HCT116 (cell line): ENCODE measurements around the gene C10orf105.

Experiments used
- CBX3 ChIP-seq: IDR thresholded peaks from 2 replicates; pipeline ENCODE4 v1.6.1; 2012; ENCODE audit warnings: low read depth
- EZH2phosphoT487 ChIP-seq: fragments of 200-600 bp; IDR thresholded peaks from 2 replicates; pipeline ENCODE4 v1.6.1; 2018; ENCODE audit warnings: antibody characterized with exemption, borderline replicate concordance
- FOSL1 ChIP-seq: IDR thresholded peaks from 2 replicates; pipeline ENCODE4 v1.6.1; 2012; ENCODE audit warnings: low read depth
- POLR2AphosphoS5 ChIP-seq: IDR thresholded peaks from 2 replicates; pipeline ENCODE4 v1.6.1; 2011; ENCODE audit warnings: mild to moderate bottlenecking, low read depth, low read length, moderate library complexity
- SIN3A ChIP-seq: IDR thresholded peaks from 2 replicates; pipeline ENCODE4 v1.6.1; 2012; ENCODE audit warnings: low read depth
- SRF ChIP-seq: IDR thresholded peaks from 2 replicates; pipeline ENCODE4 v1.6.1; 2012; ENCODE audit warnings: low read depth
- YY1 ChIP-seq: IDR thresholded peaks from 2 replicates; pipeline ENCODE4 v1.6.1; 2011; ENCODE audit warnings: low read length, low read depth, moderate library complexity, mild to moderate bottlenecking; ENCODE audit not compliant: insufficient replicate concordance; ENCODE audit errors: extremely low read depth
- ZNF274 ChIP-seq: fragments of 200-500 bp; sonication (Bioruptor generic); IDR thresholded peaks from 2 replicates; pipeline ENCODE4 v1.6.1; 2014; ENCODE audit warnings: mild to moderate bottlenecking, low read depth, low read length, inconsistent platforms
- TF ChIP-seq, protein P1 (sequence below), 3 experiments: fragments of 200-600 bp in 1 of 3; sonication (generic) in 1 of 3; IDR thresholded peaks in 2 of 3; conservative IDR thresholded peaks in 1 of 3; 2 replicates each; pipeline ENCODE4 v1.5.1; 2012 to 2017; ENCODE audit warnings: low read depth in 2 of 3, low read length in 2 of 3, antibody characterized with exemption in 1 of 3, borderline replicate concordance in 1 of 3, control low read depth in 1 of 3, mild to moderate bottlenecking in 1 of 3, mixed read lengths in 1 of 3, mixed run types in 1 of 3, moderate library complexity in 1 of 3; ENCODE audit not compliant: insufficient read depth in 1 of 3
- TF ChIP-seq, protein P2 (sequence below): IDR thresholded peaks from 2 replicates; pipeline ENCODE4 v1.6.1; 2011; ENCODE audit warnings: mild to moderate bottlenecking, low read length, moderate library complexity; ENCODE audit not compliant: insufficient replicate concordance; ENCODE audit errors: extremely low read depth
- TF ChIP-seq, protein P3 (sequence below): IDR thresholded peaks from 2 replicates; pipeline ENCODE4 v1.6.1; 2012

DNA sequence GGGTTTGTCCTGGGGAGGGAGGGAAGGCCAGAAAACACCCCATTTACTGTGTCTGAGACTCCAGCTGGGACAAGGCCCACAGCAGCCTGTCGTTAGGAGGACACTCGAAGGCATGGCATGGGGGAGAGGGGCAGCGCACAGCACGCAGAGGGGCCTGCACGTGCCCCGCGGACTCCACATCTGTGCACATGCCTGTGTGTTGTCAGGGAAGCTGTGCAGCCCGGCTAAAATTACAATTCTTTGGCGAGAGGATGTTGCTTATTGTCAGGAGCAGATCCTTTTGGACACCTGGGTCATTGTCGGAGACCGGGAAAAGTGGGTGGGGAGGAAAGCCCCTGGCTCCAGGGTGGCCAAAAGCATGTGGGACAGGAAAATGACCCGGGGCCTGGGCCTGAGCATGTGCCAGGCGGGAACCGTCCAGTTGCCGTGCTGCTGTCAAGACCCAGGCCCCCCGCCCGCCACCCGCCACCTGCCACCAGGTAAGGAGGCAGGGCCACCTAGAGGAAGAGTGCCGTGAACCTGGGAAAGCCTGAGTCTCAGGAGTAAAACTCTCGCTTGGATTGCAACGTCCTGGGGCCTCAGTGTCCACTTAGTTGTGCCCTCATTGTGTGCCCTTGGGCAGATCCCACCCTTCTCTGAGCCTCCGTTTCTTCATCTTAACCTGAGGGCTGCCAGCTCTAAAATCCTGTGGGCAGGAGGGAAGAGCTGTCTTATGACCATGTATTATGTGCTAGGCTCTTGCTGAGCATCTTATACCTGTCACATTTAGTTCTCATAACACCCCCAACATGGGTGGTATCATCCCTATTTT is 46.5 kb upstream of the C10orf105 start:
- TF ChIP-seq, protein P1, sequence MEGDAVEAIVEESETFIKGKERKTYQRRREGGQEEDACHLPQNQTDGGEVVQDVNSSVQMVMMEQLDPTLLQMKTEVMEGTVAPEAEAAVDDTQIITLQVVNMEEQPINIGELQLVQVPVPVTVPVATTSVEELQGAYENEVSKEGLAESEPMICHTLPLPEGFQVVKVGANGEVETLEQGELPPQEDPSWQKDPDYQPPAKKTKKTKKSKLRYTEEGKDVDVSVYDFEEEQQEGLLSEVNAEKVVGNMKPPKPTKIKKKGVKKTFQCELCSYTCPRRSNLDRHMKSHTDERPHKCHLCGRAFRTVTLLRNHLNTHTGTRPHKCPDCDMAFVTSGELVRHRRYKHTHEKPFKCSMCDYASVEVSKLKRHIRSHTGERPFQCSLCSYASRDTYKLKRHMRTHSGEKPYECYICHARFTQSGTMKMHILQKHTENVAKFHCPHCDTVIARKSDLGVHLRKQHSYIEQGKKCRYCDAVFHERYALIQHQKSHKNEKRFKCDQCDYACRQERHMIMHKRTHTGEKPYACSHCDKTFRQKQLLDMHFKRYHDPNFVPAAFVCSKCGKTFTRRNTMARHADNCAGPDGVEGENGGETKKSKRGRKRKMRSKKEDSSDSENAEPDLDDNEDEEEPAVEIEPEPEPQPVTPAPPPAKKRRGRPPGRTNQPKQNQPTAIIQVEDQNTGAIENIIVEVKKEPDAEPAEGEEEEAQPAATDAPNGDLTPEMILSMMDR (IDR thresholded peaks at IDR 0.05 in 2 of 3, conservative IDR thresholded peaks at IDR 0.05 in 1 of 3; ENCODE audit: borderline replicate concordance in 1 of 3, insufficient read depth in 1 of 3, low read depth in 2 of 3, low read length in 2 of 3) = no peak
- TF ChIP-seq SRF = no peak
- TF ChIP-seq POLR2AphosphoS5 = no peak
- TF ChIP-seq SIN3A = no peak
- no peak for TF ChIP-seq CBX3
- TF ChIP-seq, protein P2, sequence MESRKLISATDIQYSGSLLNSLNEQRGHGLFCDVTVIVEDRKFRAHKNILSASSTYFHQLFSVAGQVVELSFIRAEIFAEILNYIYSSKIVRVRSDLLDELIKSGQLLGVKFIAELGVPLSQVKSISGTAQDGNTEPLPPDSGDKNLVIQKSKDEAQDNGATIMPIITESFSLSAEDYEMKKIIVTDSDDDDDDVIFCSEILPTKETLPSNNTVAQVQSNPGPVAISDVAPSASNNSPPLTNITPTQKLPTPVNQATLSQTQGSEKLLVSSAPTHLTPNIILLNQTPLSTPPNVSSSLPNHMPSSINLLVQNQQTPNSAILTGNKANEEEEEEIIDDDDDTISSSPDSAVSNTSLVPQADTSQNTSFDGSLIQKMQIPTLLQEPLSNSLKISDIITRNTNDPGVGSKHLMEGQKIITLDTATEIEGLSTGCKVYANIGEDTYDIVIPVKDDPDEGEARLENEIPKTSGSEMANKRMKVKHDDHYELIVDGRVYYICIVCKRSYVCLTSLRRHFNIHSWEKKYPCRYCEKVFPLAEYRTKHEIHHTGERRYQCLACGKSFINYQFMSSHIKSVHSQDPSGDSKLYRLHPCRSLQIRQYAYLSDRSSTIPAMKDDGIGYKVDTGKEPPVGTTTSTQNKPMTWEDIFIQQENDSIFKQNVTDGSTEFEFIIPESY = no peak
- no peak for TF ChIP-seq EZH2phosphoT487
- TF ChIP-seq FOSL1 = no peak
- TF ChIP-seq ZNF274 = no peak
- no peak for TF ChIP-seq YY1
- TF ChIP-seq, protein P3, sequence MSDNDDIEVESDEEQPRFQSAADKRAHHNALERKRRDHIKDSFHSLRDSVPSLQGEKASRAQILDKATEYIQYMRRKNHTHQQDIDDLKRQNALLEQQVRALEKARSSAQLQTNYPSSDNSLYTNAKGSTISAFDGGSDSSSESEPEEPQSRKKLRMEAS = no peak
